ENCODE results near the gene ISG20L2.
A peak's percentile ranks its signal among the peaks of the same experiment; 100 is the strongest.
"Not testable (repeated sequence)": the region's sequence is repeated elsewhere in the genome, so short reads cannot be mapped to it uniquely, and the experiment has no call there.

ISG20L2 gene

GRCh38 chr1:156728599-156729462 is at the start of gene ISG20L2:
Gene ISG20L2 (minus strand): TSS chr1:156728766. CDS start chr1:156727652, 1,114 bp downstream.
- DNase-seq (ENCODE audit: low read depth in 2 of 2, low spot score in 1 of 2): peak; percentile 89 to 90

- DNase-seq (ENCODE audit: low read depth in 2 of 2, low spot score in 1 of 2): no peak
Measured at GRCh38 chr1:156777573-156777972, 49.0 kb upstream of the ISG20L2 start.

GRCh38 chr1:156776942-156777341 is 48.4 kb upstream of the ISG20L2 start:
- DNase-seq (ENCODE audit: low read depth in 2 of 2, low spot score in 1 of 2): no peak

GRCh38 chr1:156775799-156776198 is 47.2 kb upstream of the ISG20L2 start:
- DNase-seq (ENCODE audit: low read depth in 2 of 2, low spot score in 1 of 2): no peak

GRCh38 chr1:156773607-156774006 is 45.0 kb upstream of the ISG20L2 start:
- DNase-seq (ENCODE audit: low read depth in 2 of 2, low spot score in 1 of 2): no peak

- DNase-seq (ENCODE audit: low read depth in 2 of 2, low spot score in 1 of 2): no peak
Measured at GRCh38 chr1:156772728-156773497, 44.3 kb upstream of the ISG20L2 start.

- no peak for DNase-seq (ENCODE audit: low read depth in 2 of 2, low spot score in 1 of 2)
Measured at GRCh38 chr1:156772222-156772621, 43.7 kb upstream of the ISG20L2 start.

- DNase-seq (ENCODE audit: low read depth in 2 of 2, low spot score in 1 of 2): no peak
Measured at GRCh38 chr1:156768610-156769295, 40.2 kb upstream of the ISG20L2 start.

- peak in 1 of 2 donors; percentile 6 for DNase-seq (ENCODE audit: low read depth in 2 of 2, low spot score in 1 of 2)
Measured at GRCh38 chr1:156767879-156768604, 39.5 kb upstream of the ISG20L2 start.

- DNase-seq (ENCODE audit: low read depth in 2 of 2, low spot score in 1 of 2): peak; percentile 92 to 96
Measured at GRCh38 chr1:156767101-156767878, 38.7 kb upstream of the ISG20L2 start, which contains the start of gene PRCC. Gene PRCC (plus strand): TSS chr1:156767535. CDS start chr1:156767772, 237 bp downstream.

GRCh38 chr1:156766298-156767100 is 37.9 kb upstream of the ISG20L2 start:
- no peak for DNase-seq (ENCODE audit: low read depth in 2 of 2, low spot score in 1 of 2)

- no peak for DNase-seq (ENCODE audit: low read depth in 2 of 2, low spot score in 1 of 2)
Measured at GRCh38 chr1:156765666-156766065, 37.1 kb upstream of the ISG20L2 start.

- DNase-seq (ENCODE audit: low read depth in 2 of 2, low spot score in 1 of 2): not testable (repeated sequence)
Measured at GRCh38 chr1:156765136-156765535, 36.6 kb upstream of the ISG20L2 start.

- DNase-seq (ENCODE audit: low read depth in 2 of 2, low spot score in 1 of 2): no peak
Measured at GRCh38 chr1:156760796-156761104, 32.2 kb upstream of the ISG20L2 start.

- DNase-seq (ENCODE audit: low read depth in 2 of 2, low spot score in 1 of 2): no peak
Measured at GRCh38 chr1:156760092-156760795, 31.7 kb upstream of the ISG20L2 start.

- DNase-seq (ENCODE audit: low read depth in 2 of 2, low spot score in 1 of 2): not testable (repeated sequence)
Measured at GRCh38 chr1:156757572-156758253, 29.1 kb upstream of the ISG20L2 start.

- no peak for DNase-seq (ENCODE audit: low read depth in 2 of 2, low spot score in 1 of 2)
Measured at GRCh38 chr1:156756355-156756754, 27.8 kb upstream of the ISG20L2 start.

- DNase-seq (ENCODE audit: low read depth in 2 of 2, low spot score in 1 of 2): no peak
Measured at GRCh38 chr1:156755527-156755950, 27.0 kb upstream of the ISG20L2 start.
